ENCODE data around the gene CMTM3.

- no peak for TF ChIP-seq CTCF (conservative IDR thresholded peaks at IDR 0.05; ENCODE audit: low read depth, low read length)
- TF ChIP-seq SMC3 (IDR thresholded peaks at IDR 0.05; ENCODE audit: low read depth, low read length) = no peak
- TF ChIP-seq RCOR1 (IDR thresholded peaks at IDR 0.05; ENCODE audit: insufficient replicate concordance, low read length) = no peak
- no peak for TF ChIP-seq POLR2A (IDR thresholded peaks at IDR 0.05; ENCODE audit: low read depth, low read length)
- TF ChIP-seq CEBPB (IDR thresholded peaks at IDR 0.05; ENCODE audit: low read depth, low read length) = no peak
- TF ChIP-seq RAD21 (IDR thresholded peaks at IDR 0.05; ENCODE audit: low read length) = no peak
- no peak for TF ChIP-seq MAFK (IDR thresholded peaks at IDR 0.05; ENCODE audit: low read depth, low read length)
- TF ChIP-seq FOS (IDR thresholded peaks at IDR 0.05; ENCODE audit: low read depth, low read length) = no peak
- TF ChIP-seq MXI1 (IDR thresholded peaks at IDR 0.05; ENCODE audit: borderline replicate concordance, low read depth, low read length) = no peak
- TF ChIP-seq USF2 (IDR thresholded peaks at IDR 0.05; ENCODE audit: low read depth, low read length) = no peak
Observed at GRCh38 chr16:66572356-66572755, 32.1 kb upstream of the CMTM3 start.
